A549 (cell line): Measurements from ENCODE around the gene ZNF768.

Experiments used
- CTCF ChIP-seq: fragments of >200 bp; sonication (Bioruptor Twin); formaldehyde crosslinking; IDR thresholded peaks from 3 replicates; pipeline ENCODE4 v1.5.1; 2016
- HOXA7 ChIP-seq: fragments of 250-450 bp; sonication (Bioruptor Pico); IDR thresholded peaks from 2 replicates; pipeline ENCODE4 v1.5.0; 2020; ENCODE audit warnings: mild to moderate bottlenecking, moderate library complexity
- HOXB13 ChIP-seq: fragments of 250-450 bp; sonication (Bioruptor Pico); IDR thresholded peaks from 2 replicates; pipeline ENCODE4 v1.5.0; 2020; ENCODE audit warnings: low read depth, mild to moderate bottlenecking, moderate library complexity
- MAX ChIP-seq: IDR thresholded peaks from 2 replicates; pipeline ENCODE4 v1.6.1; 2012

GRCh38 chr16:30570636-30571444, 44.5 kb upstream of the ZNF768 start:
- no peak for TF ChIP-seq HOXB13 (CRISPR knock-in tag)
- no peak for TF ChIP-seq MAX
- no peak for TF ChIP-seq HOXA7
- TF ChIP-seq CTCF: no peak
